Inflammatory macrophage treated with lipopolysaccharide for 4 hours (primary cell): ENCODE data around the gene ACER3.
"Not testable (repeated sequence)": the region's sequence is repeated elsewhere in the genome, so short reads cannot be mapped to it uniquely, and the experiment has no call there.

ENCODE experiments used
- DNase-seq: peaks from one replicate; pipeline ENCODE4 v3.0.0-alpha.2; 2020

The ACER3 gene

GRCh38 chr11:76837696-76838677 lies 22.7 kb upstream of the ACER3 start:
- no peak for DNase-seq

GRCh38 chr11:76838678-76839068 lies 22.0 kb upstream of the ACER3 start:
- no peak for DNase-seq

GRCh38 chr11:76839311-76839710 lies 21.4 kb upstream of the ACER3 start:
- DNase-seq = peak; percentile 59

GRCh38 chr11:76841923-76842452 lies 18.7 kb upstream of the ACER3 start:
- no peak for DNase-seq

GRCh38 chr11:76843907-76844306 lies 16.8 kb upstream of the ACER3 start:
- DNase-seq = no peak

DNA sequence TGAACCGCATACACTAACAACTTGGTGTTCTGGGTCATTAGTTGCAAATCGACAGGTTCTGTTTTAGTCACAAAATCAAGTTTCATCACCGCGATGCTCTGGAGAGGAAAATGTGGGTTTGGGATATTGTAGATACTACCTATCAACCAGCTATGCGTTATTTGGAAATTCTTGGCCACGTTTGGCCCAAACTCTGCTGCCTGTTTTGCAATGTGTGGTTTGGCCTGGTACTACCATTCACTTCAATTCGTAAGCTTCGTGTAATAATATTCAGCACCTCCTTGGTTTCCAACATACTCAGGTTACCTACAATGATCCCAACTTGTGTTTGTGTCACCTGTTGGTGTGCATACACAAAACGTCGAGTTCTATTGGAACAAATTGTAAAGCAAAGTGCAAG lies 16.2 kb upstream of the ACER3 start:
- DNase-seq = no peak

GRCh38 chr11:76845069-76845468 lies 15.6 kb upstream of the ACER3 start:
- DNase-seq = no peak

DNA sequence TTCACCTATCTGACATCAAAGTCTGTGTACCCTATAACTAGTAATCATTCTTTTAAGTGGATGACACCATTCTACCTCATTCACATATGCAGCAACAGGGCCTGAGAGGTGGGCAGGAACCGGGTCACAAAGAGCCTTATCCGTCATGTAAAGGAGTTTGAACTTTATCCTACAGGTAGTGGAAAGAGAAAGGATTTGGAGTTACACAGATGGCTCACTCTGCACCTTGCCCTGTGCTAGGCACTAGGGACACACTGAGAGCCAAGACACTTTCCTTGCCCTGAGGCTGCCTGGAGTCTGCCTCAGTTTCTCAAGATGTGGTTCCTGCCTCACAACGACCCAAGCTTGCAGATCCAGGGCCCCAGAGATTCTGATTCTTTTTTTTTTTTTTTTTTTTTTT lies 14.3 kb upstream of the ACER3 start:
- DNase-seq = no peak

DNA sequence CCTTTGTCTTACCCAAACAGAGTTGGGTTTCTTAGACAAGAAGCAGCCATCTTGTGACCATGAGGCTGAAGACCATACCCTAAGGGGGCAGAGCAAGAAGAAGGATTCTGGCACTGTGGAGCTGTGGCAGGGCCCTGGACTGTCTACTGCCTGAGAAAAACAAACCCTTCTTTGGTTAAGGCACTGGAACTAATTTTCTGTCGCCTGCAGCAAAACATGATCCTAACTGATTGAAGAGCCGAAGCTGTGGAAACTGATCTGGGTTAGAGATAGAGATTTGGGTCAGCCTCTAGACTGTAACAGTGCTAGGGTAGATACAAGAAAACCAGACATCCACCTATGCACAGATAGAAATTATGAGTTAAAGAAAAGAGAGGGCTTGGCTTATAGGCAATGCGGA lies 11.3 kb upstream of the ACER3 start:
- DNase-seq = no peak

DNA sequence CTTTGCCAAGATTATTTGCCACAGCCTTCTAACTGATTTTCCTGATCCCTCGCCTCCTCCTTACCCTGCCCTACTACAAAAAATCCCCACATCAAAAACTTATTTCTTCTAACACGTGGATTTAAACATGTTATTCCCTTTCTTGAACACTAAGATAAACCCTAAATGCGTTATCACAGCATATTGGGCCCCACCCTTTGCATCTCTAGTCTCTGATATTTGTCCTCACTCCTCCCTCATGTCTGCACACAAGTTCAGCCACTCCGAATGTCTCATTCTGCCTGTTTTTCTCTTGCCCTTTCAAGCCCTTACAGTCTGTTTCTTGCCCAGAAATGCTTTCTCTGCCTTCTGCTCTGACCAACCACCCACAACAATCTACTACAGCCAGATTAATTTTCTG lies 10.6 kb upstream of the ACER3 start:
- no peak for DNase-seq

- DNase-seq = no peak
These were observed 9.9 kb upstream of the ACER3 start for GRCh38 chr11:76850815-76851214.

DNA sequence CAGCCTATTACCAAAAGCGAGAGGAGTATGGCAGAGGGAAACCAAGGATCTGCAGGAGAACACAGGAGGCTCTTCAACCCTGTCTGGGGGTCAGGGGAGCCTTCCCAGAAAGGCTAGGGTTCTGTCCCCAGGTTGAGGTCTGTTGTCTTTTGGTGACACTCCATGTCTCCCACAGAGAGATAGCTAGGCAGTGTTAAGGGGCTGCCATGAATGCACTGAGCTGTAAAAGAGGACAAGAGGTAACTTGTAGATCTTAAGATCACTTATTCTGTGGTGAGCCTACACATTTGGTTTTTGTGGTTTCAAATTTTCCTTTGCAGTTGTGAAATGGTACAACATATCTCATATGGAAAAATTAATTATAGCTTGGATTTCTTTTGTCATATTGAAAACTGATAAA lies 6.0 kb upstream of the ACER3 start:
- DNase-seq = no peak

- DNase-seq = not testable (repeated sequence)
These were observed 5.0 kb upstream of the ACER3 start for GRCh38 chr11:76855670-76856069.

- peak; percentile 66 for DNase-seq
These were observed 4.6 kb upstream of the ACER3 start for GRCh38 chr11:76856106-76856505.

DNA sequence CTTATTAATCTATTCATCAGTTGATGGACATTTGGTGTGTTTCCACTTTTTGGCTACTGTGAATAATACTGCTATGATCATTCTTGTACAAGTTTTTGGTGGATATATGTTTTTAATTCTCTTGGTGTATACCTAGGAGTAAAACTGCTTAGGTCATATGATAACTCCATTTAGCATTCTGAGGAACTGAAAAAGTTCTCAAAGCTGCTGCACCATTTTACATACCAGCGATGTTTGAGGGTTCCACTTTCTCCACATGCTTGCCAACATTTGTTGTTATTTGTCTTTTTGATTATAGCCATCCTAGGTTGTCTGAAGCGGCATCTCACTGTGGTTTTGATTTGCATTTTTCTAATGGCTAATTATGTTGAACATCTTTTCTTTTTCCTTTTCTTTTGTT lies 4.1 kb upstream of the ACER3 start:
- DNase-seq = peak; percentile 34

DNA sequence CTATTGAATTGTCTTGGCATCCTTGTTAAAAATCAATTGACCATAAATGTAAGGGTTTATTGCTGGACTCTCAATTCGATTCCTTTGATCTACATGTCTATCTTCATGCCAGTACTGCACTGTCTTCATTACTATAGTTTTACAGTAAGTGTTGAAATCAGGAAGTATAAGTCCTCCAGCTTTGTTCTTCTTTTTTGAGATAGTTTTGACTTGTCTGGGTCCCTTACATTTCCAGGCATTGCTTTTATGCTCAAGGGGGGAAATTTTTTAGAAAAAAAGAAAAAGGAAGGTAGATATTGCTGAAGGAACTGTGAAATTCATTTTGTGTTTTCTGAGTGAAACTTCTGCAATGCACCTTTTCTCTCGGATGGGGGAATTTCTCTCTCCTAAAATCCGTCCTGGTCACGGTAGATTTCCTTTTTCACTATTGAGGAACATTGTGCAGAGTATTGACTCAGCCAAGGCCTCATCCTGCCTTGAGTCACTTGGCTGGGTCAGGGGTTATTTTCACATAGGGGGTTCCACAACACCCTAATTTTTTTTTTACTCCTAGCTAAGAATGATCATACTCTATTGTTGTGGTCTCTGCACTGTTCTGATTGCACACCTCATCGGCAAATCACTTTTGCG lies 2.8 kb upstream of the ACER3 start:
- DNase-seq = peak; percentile 83

DNA sequence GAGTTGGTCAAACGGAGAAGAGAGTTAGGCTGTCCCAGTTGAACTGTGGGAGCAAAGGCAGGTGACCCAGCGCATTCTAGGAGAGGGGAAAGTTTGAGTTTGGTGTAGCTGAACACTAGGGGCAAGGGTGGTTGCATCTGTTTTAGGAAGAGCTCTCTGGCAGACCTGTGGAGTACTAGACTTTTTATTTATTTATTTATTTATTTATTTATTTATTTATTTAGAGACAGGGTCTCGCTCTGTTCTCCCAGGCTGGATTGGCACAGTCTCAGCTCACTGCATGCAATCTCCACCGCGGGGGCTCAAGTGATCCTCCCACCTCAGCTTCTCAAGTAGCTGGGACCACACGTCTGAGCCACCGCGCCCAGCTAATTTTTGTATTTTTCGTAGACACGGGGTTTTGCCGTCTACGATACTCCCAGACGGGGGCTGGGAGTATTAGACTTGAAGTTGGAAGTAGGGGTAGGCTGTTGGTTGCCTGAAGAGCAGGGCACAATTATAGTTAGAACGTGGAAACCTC lies 950 bp upstream of the ACER3 start:
- no peak for DNase-seq

DNA sequence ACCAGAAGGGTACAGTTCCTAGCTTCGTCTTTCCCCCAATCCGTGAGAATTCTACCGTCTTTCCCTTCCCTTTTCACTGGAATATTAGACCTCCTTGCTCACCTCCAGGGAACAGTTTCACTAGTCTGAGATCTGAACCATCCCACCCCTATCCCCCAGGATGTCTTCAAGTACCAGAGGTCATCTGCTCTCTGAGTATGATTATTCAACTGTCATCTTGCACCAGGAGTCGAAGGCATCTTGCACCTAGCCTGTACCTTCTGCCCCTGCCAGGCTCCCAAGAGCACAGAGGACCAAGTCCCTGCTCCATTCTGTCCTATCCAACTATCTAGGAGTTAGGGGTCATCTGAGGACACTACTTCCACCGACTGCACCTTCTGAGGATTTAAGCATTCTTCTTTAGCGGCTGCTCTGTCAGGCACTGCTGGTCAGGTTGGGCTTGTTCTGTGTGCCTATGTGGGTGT lies 804 bp downstream of the ACER3 start:
- DNase-seq = no peak

- not testable (repeated sequence) for DNase-seq
These were observed 2.1 kb downstream of the ACER3 start for GRCh38 chr11:76862794-76863193.

- DNase-seq = peak; percentile 96
These were observed 2.6 kb downstream of the ACER3 start for GRCh38 chr11:76863196-76863777.

DNA sequence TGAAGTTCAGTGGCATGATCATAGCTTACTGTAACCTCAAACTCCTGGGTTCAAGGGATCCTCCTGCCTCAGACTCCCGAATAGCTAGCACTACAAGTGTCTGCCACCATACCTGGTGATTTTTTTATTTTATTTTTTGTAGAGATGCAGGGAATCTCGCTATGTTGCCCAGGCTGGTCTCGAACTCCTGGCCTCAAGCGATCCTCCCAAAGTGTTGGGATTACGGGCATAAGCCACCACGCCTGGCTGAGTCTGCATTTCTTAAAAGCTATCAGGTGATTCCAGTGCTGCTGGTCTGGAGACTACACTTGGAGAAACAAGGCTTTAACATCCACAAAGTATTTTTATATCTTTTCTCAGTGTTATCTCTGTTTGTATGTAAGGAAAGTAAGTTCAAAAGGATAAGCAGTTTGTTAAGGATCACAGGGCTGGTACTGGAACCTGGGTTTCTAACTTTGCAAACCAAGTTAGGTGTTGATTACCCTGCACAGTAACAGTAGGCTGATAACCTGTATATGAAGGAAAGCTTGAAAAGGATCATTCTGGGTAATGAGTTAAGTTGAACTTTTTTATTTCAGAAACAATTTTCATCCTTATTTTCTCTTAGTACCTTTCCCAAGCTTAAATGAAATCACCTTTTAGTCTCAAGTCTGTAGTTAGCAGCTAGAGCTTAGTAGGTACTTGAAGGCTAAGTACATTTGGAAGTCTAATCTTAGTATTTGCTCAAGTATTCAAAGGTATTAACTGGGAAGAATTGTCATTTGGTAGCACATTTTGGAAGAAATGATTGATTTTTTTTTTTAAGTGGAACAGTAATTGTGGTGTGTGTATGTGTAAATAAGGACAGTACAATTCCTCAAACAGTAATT lies 12.5 kb downstream of the ACER3 start:
- no peak for DNase-seq

DNA sequence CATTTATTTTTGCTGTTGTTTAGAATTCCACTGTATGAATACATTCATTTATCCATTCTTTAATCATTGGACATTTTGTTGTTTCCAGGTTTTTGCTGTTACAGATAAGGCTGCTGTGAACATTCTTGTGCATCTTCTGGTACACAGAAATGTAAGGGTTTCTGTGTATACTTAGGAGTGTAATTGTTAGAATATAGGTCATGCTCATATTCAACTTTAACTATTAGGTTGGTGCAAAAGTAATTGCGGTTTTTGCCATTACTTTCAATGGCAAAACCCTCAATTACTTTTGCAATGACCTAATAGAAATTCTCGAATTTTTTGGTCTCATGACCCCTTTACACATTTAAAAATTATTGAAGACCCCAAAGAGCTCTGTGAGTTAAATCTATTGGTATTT lies 17.3 kb downstream of the ACER3 start:
- DNase-seq = no peak
